ENCODE results near the gene RUVBL1.

GRCh38 chr3:128153156-128154041 is 29.8 kb upstream of the RUVBL1 start, which contains the start of gene EEFSEC:
- TF ChIP-seq CTCF (optimal IDR thresholded peaks at IDR 0.05 in 1 of 3, IDR thresholded peaks at IDR 0.05 in 1 of 3, conservative IDR thresholded peaks at IDR 0.05 in 1 of 3; ENCODE audit: extremely low read depth in 1 of 3, insufficient read depth in 2 of 3, low read length in 3 of 3) (no peak), EZH2 (IDR thresholded peaks at IDR 0.05; ENCODE audit: low read length) (no peak)
